ENCODE data around the gene CXCR6. TPM values are rescaled to one million over a fixed set of nuclear protein-coding genes. Genes with fewer than 3 reads are reported as not detected.

The CXCR6 gene
- polyA plus RNA-seq, 2 of the 4 experiments (the other 2 are of a cell fraction): not detected

- WGBS (ENCODE audit: missing lambda C conversion rate): 57% methylated on average over 10 of the region's 13 CpGs
- Histone ChIP-seq H3K4me3 (no peak overlapping the region), H3K27ac (peak overlapping the region; percentile 39 to 84; a peak in 5 of 6 replicates), H3K4me2 (peak overlapping the region; percentile 83), H3K4me1 (peaks cover 43% of the 10 kb centered on the region), H3K9me3 (no peaks in the 10 kb centered on the region)
- no peak for FAIRE-seq
- ChIA-PET CTCF (interaction anchor here (0.6 kb wide), 1 partner anchor 949 kb away, joined by 3 read pairs; no protein-coding TSS in a partner anchor), POLR2A (no interaction called here)
- ATAC-seq: no peak
- DNase-seq (ENCODE audit: low read depth in 1 of 2, low spot score in 1 of 2): no peak
- TF ChIP-seq FOXS1 (CRISPR knock-in tag; IDR thresholded peaks at IDR 0.05) (no peak), EHMT2 (IDR thresholded peaks at IDR 0.05; ENCODE audit: low read depth) (no peak), ESRRA (IDR thresholded peaks at IDR 0.05; ENCODE audit: borderline replicate concordance, low read length) (no peak), MAFK (IDR thresholded peaks at IDR 0.05; ENCODE audit: partially characterized antibody) (no peak), PHF8 (IDR thresholded peaks at IDR 0.05; ENCODE audit: borderline replicate concordance, low read depth) (no peak), GATA3 (IDR thresholded peaks at IDR 0.05; ENCODE audit: borderline replicate concordance) (no peak), PBX3 (IDR thresholded peaks at IDR 0.05) (no peak), USF2 (IDR thresholded peaks at IDR 0.05) (no peak), SREBF2 (IDR thresholded peaks at IDR 0.05) (no peak), KDM1A (IDR thresholded peaks at IDR 0.05; ENCODE audit: low read depth) (no peak), EHF (CRISPR knock-in tag; IDR thresholded peaks at IDR 0.05) (no peak), RCOR1 (IDR thresholded peaks at IDR 0.05; ENCODE audit: low read depth, low read length) (no peak), JUNB (IDR thresholded peaks at IDR 0.05) (no peak), FOSL2 (IDR thresholded peaks at IDR 0.05) (no peak), FOSL2 (CRISPR knock-in tag; IDR thresholded peaks at IDR 0.05) (no peak), JUN (IDR thresholded peaks at IDR 0.05) (no peak), MAX (IDR thresholded peaks at IDR 0.05) (no peak), RNF2 (IDR thresholded peaks at IDR 0.05; ENCODE audit: borderline replicate concordance, low read depth) (no peak), RARB (CRISPR knock-in tag; IDR thresholded peaks at IDR 0.05) (no peak)
- TF ChIP-seq, protein P1, sequence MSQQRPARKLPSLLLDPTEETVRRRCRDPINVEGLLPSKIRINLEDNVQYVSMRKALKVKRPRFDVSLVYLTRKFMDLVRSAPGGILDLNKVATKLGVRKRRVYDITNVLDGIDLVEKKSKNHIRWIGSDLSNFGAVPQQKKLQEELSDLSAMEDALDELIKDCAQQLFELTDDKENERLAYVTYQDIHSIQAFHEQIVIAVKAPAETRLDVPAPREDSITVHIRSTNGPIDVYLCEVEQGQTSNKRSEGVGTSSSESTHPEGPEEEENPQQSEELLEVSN (IDR thresholded peaks at IDR 0.05; ENCODE audit: borderline replicate concordance, low read depth): no peak
Observed at GRCh38 chr3:45985532-45986302, 42.5 kb downstream of the CXCR6 start.

DNA sequence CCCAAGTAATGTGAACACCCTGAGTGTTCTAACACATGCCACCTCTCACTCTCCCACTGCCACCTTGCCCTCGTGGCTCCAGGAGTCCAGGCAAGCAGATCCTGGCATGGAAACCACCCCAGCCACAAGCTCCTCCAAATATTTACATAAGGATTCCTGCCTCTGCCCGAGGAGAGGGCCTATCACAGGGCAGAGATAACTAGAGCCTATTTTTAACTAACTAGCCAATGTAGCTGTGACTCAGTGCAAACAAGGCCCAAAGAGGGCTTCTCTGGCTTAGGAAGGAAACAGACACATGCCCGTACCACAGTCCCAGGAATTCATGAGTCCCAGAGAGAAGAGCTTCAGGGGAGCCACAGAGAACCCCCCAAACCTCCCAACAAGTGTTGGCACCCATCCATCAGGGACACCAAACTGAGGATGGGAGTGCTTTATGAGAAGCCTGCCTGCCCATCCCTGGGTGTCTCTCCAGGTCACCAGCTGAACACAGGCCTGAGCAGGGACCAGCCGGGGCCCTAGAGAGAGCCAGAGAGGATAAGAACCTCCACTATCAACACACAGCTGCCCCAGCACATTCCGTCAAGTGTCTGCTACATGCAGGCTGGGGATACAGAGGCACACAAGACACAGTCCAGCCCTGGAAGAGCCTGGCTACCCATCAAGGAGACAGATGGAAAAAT is 43.2 kb downstream of the CXCR6 start:
- CTCF ChIA-PET: interaction anchor here (0.6 to 1.8 kb wide), 3 partner anchors 48 to 949 kb away, joined by 3 to 6 read pairs (median 3); no protein-coding TSS in a partner anchor
- DNase-seq (ENCODE audit: low read depth in 1 of 2, low spot score in 1 of 2) (peak; percentile 53 to 83), FAIRE-seq (no peak), ATAC-seq (peak; percentile 93 to 99)
- TF ChIP-seq EHF (CRISPR knock-in tag; IDR thresholded peaks at IDR 0.05) (no peak), MYC (IDR thresholded peaks at IDR 0.05; ENCODE audit: borderline replicate concordance, low read length) (peak; percentile 45; the same call in 1 of the 2 replicates), MAX (IDR thresholded peaks at IDR 0.05) (peak; percentile 27; the same call in 1 of the 2 replicates), JUNB (IDR thresholded peaks at IDR 0.05) (no peak), JUN (IDR thresholded peaks at IDR 0.05) (no peak), FOSL2 (IDR thresholded peaks at IDR 0.05) (no peak), FOSL2 (CRISPR knock-in tag; IDR thresholded peaks at IDR 0.05) (peak; percentile 75), HOXB5 (CRISPR knock-in tag; IDR thresholded peaks at IDR 0.05) (0 out of 2 replicates have a peak, but pooled peaks have one; percentile 21)
- TF ChIP-seq, protein P2, sequence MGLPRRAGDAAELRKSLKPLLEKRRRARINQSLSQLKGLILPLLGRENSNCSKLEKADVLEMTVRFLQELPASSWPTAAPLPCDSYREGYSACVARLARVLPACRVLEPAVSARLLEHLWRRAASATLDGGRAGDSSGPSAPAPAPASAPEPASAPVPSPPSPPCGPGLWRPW (IDR thresholded peaks at IDR 0.05): no peak
- H3K4me1 ChIP-seq: peaks cover 43% of the 10 kb centered on the region
- no peaks in the 10 kb centered on the region for H3K9me3 ChIP-seq
- POLR2A ChIA-PET: no interaction called here
- H3K4me3 ChIP-seq: no peak overlapping the region
- H3K4me2 ChIP-seq: peak overlapping the region; percentile 83
- peak overlapping the region; percentile 73 to 84 for H3K27ac ChIP-seq
- WGBS (ENCODE audit: missing lambda C conversion rate): 0% methylated on average over 1 of the region's 5 CpGs
